Measurements from ENCODE around the gene CALB2.
"Not testable (repeated sequence)": the region's sequence is repeated elsewhere in the genome, so short reads cannot be mapped to it uniquely, and the experiment has no call there.

The CALB2 gene

DNA sequence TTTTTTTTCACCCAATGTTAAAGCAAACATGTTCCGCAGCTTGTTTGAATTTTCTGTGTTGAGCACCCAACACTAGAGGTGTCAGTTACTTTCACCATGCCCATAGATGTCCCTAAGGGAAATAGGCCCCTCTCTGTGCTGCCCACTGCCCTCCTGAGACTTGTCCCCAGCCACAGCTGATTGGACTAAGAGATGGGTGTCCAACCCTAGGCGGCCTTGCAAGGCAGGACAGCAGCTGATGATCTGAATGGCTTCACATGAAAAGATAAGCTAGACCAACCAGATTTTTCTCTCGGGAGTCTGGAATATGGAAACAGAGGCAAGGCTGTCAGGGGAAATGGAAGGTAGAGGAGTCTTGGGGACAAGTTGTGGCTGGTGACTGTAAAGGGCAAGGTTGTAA lies 6.1 kb upstream of the CALB2 start:
- no peak for DNase-seq (ENCODE audit: low read depth in 3 of 3)

DNA sequence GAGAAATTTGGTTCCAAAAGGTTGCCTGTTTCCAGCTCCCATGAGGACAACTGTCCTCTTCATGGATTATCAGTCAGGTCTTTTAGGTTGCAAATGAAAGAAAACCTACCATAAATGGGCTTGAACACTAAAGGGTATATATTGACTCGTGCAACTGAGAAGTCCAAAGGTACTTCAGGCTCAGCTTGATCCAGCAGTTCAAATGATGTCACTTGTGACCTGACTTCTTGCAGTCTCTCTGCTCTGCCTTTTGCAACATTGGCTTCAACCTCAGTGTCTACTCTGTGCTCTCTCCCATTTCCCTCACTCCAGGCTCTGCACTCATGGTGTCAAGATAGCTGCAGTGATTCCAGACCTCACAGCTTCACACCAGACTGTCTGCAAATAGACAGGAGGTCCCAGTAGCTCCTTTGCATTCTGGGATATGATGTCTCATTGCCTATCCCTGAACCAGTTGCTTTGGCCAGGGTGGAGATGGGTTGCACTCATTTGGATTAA lies 5.5 kb upstream of the CALB2 start:
- DNase-seq (ENCODE audit: low read depth in 3 of 3) = no peak

DNA sequence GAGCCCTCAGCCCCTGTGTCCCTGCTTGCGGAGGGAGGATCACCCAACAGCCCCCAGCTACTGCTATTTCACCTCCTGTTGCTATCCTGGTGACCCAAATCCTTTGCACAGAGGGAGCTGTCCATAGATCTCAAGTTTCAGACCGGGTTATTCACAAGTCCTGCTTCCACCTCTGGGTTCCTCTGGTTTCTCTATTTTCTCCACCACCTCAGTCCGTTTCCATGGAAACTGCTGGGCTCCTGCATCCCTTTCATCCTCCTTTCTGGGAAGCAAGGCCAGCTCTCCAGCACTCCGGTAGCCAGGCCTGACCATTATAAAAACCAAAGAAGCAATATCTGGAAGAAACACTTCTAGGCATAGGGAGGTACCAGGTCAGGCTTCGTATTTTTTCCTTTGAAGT lies 4.8 kb upstream of the CALB2 start:
- no peak for DNase-seq (ENCODE audit: low read depth in 3 of 3)

DNA sequence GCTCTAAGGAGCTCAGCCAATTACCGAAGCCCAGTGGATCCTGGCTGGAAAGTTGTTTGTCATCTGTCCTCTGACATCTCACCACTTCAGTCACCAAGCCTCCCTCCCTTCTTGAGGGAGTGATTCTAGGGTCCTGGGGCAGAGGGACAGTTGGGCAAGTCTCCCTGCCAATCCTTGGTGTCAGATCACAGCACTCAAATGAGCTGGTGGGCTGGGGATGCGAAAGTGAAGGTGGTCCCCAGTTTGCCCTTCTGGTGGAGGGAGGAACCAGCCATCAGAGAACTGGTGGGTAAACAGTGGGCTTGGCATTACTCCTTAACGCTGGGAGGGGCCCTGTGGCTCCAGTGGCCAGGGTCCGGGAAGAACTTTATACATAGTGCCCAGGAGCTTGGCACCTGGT lies 4.4 kb upstream of the CALB2 start:
- DNase-seq (ENCODE audit: low read depth in 3 of 3) = no peak

DNA sequence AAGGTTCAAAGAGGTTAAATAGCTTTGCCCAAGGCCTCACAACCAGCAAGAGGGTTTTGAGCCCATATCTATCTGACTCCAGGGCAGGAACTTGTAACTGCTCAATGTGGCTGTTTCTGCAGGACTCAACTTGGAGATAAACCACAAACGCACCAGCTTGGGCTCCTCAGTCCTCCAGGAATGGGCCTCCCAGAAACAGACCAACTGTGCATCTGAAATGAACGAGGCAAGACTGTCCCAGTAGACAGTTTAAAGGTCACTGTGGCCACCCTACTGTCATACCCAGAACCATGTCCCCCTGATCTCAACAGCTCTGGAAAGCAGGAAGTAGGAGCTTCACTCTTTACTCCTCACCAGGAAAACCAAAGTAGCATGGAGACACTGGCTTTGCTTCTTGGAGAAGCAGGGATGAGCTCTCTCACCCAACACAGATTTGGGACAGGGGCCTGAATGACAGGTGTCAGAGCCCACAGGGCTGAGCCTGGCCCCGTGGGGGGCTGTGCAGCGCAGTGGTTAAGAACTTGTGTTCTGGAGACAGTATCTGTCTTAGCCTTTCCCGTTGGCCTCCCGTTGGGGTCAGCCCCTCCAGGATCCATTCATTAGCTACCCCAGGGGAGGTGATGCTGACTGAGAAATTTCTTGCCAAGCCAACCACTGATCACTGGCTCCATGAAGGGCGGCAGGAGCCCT lies 2.3 kb upstream of the CALB2 start:
- DNase-seq (ENCODE audit: low read depth in 3 of 3) = no peak

DNA sequence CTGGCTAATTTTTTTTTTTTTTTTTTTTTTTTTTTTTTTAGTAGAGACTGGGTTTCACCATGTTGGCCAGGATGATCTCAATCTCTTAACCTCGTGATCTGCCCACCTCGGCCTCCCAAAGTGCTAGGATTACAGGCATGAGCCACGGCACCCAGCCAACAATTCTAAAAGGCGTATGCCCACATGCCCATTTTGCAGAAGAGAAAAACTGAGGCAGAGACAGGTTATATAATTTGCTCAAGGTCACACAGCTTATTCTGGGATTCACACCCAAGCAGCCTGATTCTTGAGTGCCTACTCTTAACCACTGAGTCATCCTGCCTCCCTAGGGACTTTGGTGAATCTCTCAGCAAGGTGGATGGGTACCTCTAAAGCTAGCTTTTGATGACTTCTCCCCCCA lies 1.6 kb upstream of the CALB2 start:
- not testable (repeated sequence) for DNase-seq (ENCODE audit: low read depth in 3 of 3)

DNA sequence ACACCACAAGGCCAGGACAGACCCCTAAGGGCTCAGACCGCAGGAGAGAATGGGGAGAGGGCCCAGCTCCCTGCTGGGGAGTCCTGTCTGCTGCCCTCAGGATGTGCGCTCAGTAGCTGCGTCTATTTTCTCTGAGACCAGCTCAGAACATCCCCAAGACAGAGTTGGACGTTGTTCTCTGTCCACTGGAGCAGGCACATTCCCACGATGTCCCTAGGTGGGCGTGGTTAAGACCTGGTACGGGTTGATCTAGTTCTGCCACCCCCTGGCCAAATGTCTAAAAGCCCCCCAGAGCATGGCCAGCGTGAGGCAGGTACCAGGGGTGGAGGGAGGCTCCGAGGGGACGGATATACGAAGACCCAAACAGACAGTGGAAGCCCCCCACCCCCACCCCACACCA lies 842 bp upstream of the CALB2 start:
- no peak for DNase-seq (ENCODE audit: low read depth in 3 of 3)

DNA sequence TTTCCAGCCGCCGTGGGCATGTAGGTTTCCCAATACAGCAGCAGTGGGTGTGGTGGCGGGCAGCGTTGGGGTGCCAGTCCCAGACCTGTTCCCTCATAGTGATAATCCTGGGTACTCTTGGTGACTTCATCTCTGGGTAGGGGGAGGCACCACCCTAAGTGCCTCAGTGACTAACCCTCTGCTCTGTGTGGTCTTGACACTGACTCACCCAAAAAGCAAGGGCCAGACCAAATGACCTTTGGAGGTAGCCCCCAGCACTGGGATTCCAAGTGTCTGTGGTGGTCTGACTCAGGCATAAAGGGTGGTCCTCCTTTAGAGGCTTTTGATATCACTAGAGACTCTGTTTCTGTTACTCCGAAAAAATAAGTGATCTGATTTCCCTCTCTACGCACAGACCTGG lies 908 bp downstream of the CALB2 start:
- no peak for DNase-seq (ENCODE audit: low read depth in 3 of 3)

DNA sequence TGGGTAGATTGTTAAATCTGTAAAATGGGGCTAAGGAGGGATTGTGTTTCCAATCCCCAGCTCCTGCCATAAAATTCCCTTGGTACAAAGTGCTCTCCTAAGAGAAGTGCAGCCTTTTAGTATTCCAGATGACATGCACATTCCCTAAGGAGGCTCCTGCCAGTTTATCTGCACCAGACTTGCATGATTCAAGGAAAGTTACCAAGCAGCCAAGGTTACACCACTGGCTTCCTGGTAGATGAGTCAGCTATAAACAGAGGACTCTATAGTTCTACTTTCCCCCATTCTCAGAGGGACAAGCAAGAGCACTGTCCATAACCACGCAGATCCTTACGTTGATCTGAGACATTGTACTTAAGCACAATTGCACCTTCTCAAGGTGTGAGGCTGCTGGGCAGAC lies 1.9 kb downstream of the CALB2 start:
- DNase-seq (ENCODE audit: low read depth in 3 of 3) = no peak

DNA sequence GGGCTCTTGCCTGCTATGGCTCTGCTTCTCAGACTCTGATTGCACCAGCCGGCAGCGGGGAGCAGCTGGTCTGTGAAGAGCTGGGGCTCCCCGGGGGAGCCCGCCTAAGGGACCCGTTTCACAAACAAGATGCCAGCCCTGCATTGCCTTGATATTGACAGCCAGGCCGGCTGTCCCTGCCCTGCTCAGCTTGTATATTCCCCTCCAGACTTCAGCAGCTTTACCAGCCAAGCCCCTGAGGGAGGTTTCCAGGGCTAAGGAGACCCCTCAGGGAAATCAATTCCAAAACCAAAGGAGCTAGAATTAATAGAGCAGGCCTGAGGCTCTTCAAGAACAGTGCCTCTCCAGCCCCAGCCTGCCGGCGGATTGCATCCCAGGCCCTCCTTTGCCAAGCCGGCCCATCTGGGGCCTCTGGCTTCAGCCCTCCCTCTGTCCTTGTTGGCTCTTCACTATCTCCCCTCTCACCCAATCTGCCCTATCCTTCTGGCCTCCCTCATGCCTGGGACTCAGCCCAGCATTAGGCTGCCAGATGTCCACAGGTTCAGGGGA lies 5.7 kb downstream of the CALB2 start:
- DNase-seq (ENCODE audit: low read depth in 3 of 3) = no peak

DNA sequence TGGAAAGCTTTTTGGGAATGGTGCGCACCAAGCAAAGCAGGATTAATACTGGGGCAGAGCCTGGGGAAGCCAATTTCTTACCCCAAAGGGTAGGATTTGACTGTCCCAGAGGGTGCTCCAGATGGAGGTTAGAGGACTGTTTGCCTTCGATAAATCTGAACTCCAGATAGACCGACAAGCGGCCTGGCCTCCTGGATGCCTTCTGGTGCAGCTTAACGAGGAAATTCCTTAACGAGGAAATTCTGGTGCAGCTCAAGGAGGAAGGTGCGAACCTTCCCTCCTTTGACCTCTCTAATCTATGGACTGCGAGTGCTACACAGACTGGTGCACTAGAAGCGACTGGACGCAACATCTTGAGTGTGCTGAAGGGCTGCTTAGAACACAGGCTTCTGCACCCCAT lies 6.5 kb downstream of the CALB2 start:
- DNase-seq (ENCODE audit: low read depth in 3 of 3) = no peak

DNA sequence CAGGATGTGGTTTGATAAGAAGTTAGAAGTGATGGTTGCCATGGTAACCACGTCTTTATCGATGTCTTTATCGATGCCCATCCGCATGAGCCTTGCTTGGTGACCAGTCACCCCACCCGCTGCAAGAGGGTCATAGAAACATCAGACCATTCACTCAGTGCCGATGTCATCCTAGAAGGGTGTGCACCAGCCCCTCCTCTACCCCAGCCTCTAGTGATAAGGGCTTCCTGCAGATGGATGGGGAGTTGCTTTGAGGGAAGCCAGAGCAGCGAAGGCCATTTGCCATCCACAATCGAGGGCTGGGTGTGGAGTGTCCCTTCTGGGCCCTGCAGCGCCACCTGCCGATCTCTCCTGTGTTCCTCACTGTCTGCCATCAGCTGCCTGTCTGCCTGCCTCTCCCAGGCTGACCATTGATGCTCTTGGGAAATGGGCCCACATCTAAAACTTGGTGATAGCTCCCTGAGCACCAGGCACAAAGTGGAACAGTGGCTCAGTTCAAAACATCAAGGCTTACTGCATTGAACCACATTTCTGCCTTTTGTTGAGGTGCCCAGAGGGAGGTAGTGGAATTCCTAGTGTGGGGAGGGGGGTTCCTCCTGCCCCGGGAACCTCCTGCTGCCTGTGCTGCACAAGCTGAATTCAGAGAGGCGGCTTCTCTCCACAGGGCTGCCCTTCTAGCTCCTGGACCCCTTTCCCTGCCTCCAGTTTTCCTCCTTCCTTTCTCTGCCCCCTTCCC lies 8.9 kb downstream of the CALB2 start:
- peak; percentile 13 to 31 (median 15) for DNase-seq (ENCODE audit: low read depth in 3 of 3)

DNA sequence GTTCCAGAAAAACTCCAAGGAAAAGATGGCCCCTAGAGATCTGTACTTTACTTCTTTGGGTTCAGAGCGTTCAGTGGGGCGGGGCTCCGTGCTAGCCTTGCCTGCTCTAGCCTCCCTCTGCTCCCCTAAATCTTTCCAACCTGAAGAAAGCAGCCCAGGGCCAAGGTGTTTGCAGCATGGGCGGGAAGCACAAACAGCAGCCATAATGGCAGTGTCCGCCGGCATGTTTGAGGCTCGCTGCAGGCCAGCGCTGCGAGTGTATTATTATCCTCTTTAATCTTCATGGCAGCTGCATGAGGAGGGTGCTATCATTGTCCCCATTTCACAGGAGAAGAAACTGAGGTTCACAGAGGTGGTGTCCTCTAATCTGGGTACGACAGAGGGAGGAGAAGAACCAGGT lies 10.4 kb downstream of the CALB2 start:
- no peak for DNase-seq (ENCODE audit: low read depth in 3 of 3)

DNA sequence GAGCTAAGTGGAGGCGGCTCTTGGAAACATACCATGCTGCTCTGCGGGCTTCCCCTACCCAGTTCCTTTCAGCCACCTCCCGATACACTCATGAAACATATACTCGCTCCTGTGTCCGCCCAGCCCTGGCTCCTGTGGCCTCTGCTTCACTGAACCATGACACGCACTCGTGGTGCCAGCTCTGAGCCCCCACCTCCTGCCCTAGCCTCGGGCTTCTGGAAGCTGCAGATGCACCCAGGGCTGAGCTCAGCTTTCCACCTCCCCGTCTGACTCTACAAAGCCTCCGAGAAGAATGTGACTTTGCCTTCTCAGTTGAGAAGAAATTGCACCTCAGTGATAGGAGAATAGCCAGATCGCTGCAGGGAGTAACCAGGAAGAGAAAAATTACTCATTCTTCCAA lies 11.0 kb downstream of the CALB2 start:
- DNase-seq (ENCODE audit: low read depth in 3 of 3) = no peak

DNA sequence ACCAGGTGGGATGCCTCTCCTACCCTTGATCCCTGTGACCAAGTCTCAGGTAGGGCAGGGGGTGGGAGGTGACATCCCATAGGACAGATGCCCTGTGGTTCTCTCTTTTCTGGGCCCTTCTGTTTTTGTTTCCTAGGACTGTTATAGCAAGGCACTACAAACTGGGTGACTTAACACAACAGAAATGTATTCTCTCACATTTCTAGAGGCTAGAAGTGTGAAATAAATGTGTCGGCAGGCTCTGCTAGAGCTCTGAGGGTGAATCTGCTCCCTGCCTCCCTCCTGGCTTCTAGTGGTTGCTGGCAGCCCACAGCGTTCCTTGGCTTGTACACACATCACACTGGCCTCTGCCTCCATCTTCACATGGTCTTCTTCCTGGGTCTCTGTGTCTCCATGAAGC lies 12.7 kb downstream of the CALB2 start:
- no peak for DNase-seq (ENCODE audit: low read depth in 3 of 3)

DNA sequence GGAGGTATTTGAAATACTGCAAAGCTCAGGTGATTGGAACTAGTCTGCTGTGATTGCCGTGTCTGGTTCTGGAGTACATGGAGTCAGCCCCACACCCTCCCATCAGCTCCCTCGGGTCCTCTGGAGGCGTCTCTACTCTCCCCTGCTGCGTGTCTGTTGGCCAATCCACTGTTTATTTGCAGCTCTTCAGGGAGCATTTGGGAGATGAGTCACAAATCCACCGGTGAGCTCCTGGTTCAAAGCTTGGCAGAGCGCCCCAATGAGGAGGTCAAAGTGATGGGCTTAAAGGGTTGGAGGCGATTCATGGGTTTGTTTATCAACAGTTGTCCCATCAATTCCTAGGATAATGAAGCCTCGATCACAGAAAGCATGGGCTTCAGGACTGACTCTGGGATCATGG lies 14.6 kb downstream of the CALB2 start:
- no peak for DNase-seq (ENCODE audit: low read depth in 3 of 3)

DNA sequence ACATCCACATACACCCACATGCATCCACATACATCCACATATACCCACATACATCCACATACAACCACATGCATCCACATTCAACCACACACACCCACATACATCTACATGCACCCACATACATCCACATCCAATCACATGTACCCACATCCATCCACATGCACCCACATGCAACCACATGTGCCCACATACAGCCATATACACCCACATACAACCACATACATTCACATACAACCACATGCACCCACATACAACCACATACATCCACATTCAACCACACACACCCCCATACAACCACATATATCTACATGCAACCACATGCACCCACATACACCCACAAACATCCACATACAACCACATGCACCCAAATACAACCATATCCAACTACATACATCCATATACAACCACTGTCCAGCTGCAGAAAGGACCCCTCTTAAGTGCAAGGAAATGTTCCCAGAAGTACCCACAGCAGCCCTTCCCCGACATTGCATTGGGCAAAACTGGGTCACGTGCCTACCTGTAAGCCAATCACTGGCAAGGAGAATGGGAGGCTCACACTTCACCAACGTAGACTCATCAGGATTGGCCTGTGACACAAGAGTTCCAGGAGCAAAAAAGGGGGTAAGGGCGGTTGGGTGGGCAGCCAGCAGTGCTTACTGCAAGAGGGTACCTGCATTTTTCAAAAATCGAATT lies 18.1 kb downstream of the CALB2 start:
- no peak for DNase-seq (ENCODE audit: low read depth in 3 of 3)

DNA sequence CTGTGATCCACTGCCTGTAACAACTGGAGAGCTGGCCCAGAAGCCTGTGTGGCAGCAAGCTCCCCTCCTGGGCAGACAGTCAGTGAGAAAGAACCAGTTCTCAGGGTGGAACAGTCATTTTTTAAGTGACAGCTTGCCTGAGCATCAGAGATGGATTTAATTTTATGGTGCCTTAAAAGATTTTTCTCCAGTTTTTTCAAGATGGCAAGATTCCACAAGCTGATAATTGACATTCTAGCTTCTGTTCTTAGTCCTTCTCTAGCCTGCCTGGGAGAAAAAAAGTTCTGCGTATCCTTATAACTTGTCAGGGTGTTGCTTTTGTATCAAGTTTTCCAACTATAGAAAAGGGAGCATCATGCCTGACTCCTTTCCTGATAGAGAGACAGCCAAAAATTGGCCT lies 21.2 kb downstream of the CALB2 start:
- DNase-seq (ENCODE audit: low read depth in 3 of 3) = no peak

DNA sequence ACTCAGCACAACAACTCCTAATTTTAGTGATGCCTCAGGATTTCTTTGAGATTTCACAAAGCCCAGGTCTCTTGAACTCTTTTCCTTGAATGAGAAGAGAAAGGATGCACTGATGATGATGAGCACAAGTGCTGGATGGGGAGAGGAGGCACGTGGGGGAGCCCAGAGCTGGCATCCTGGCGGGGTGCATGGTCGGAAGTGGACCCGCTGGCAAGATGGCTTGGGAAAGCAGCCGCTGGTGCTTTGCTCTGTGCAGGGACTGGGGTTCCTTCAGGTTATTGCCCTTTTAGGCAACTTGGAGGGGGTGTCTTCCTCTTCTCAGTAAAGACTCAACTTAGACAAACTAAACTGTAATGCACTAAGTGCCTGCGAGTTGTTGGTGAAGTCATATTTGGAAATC lies 22.3 kb downstream of the CALB2 start:
- DNase-seq (ENCODE audit: low read depth in 3 of 3) = no peak

DNA sequence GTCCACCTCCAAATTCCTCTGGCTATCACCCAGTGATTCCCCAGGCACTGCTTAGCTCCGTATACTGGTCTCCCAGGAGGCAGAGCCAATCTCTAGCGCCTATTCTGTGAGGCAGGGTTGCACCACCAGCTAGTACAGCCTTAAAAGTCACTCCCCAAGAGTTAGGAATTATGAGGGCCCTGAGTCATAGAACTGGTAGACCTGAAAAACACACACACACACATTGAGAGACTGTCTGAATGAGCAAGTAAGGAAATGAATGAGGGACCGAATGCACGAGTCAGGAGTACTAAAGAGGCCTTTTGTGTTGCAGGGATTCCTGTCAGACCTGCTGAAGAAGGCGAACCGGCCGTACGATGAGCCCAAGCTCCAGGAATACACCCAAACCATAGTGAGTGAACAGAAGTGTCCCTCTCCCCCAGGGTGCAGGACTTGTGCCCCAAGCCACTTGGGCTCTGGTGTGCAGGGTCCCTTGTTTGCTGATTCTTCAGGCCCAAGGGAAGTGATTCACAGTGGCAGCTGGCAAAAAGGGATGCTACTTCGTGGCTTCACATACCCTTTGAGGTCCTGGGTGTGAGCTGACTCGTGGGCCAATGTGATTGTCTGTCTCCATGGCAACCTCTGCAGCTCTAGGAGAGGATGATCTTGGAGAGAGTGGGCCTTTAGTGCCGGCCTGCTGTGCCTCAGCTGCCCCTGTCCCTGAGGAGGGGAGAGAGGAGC lies 24.7 kb downstream of the CALB2 start:
- DNase-seq (ENCODE audit: low read depth in 3 of 3) = no peak

DNA sequence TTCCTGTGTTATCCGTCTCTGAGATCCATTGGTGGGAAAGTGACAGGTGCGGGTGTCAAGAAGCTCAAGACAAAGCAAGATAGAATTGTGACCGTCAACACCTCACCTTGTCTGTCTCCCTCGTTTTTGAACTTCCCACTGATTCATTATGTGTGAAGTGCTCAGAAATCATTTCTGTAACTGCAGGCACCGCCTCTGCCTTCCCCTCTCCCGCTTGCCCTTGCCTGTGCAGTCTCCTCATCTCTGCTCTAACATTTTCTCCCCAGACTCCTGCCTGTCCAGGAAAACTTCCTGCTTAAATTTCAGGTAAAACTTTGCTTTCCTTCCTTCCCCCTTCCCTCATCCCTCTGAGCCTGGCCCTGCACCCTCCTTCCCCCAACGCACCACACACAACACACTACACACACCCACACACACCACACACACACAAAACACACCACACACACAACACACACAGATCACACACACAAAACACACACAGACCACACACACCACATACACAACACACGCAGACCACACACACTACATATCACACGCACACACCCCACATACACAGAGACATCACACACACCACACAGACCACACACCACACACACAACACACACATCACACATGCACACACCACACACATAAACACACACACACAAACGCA lies 25.7 kb downstream of the CALB2 start:
- DNase-seq (ENCODE audit: low read depth in 3 of 3) = no peak

All from stimulated activated CD4-positive, alpha-beta T cell treated with anti-CD3 and anti-CD28 coated beads, TNF-alpha, amount 100 ng/mL, for 48 hours (primary cell).